Thymus (tissue), 11 donors: Measurements from ENCODE around the gene KLHL26. TPM values are rescaled to one million over a fixed set of nuclear protein-coding genes. Genes with fewer than 3 reads are reported as not detected.

Experiments
- DNase-seq, 9 donors: peaks; one replicate each; pipeline ENCODE4 v3.0.0-alpha.2; 2013; ENCODE audit warnings: low spot score in 9 of 9, low read depth in 6 of 9, missing footprints in 1 of 9
- H3K27ac ChIP-seq, 2 donors: one replicate each; pipeline ENCODE4 v1.5.1; 2013; ENCODE audit warnings: control low read depth in 1 of 2, low read depth in 1 of 2, low read length in 1 of 2, mild to moderate bottlenecking in 1 of 2, moderate library complexity in 1 of 2
- H3K27me3 ChIP-seq, 2 donors: one replicate each; pipeline ENCODE4 v1.5.1; 2013; ENCODE audit warnings: low read length in 1 of 2; ENCODE audit not compliant: control insufficient read depth in 2 of 2, insufficient read depth in 1 of 2
- H3K36me3 ChIP-seq, 2 donors: one replicate each; pipeline ENCODE4 v1.5.1; 2013; ENCODE audit warnings: low read length in 1 of 2, mild to moderate bottlenecking in 1 of 2, moderate library complexity in 1 of 2; ENCODE audit not compliant: control insufficient read depth in 2 of 2, insufficient read depth in 2 of 2
- H3K4me1 ChIP-seq, 2 donors: one replicate each; pipeline ENCODE4 v1.5.1; 2013; ENCODE audit warnings: low read length in 2 of 2; ENCODE audit not compliant: control insufficient read depth in 2 of 2, insufficient read depth in 2 of 2
- H3K4me3 ChIP-seq, 2 donors: one replicate each; pipeline ENCODE4 v1.5.1; 2013; ENCODE audit warnings: low read length in 2 of 2, control low read depth in 1 of 2, mild to moderate bottlenecking in 1 of 2
- H3K9me3 ChIP-seq, 2 donors: one replicate each; pipeline ENCODE4 v1.5.1; 2013; ENCODE audit warnings: low read length in 1 of 2, mild to moderate bottlenecking in 1 of 2; ENCODE audit not compliant: control insufficient read depth in 2 of 2, insufficient read depth in 1 of 2
- WGBS: extraction: QIAGEN DNeasy Blood & Tissue Kit; methylation state at CpG from one replicate; pipeline ENCODE4 v1.1.7; 2013; 5-methylcytosine and 5-hydroxymethylcytosine counted together
- polyA plus RNA-seq: library from polyadenylated mRNA; stranded (reverse); fragments of 200-250 nt; gene quantifications from one replicate; pipeline ENCODE4 v1.2.3, GENCODE V29; 2013
- total RNA-seq: library from RNA; stranded (reverse); fragments of 120-200 nt; gene quantifications from one replicate; pipeline ENCODE4 v1.2.4, GENCODE V29; 2013
- donor health status: healthy.

Gene KLHL26
- total and polyA plus RNA-seq, 2 donors: 0.99 to 4.0 TPM

GRCh38 chr19:18620902-18621301, 15.9 kb upstream of the KLHL26 start:
- Histone ChIP-seq H3K27me3 (peaks cover 3 to 52% of the 10 kb centered on the region in 2 donors), H3K4me1 (no peaks in the 10 kb centered on the region), H3K36me3 (no peaks in the 10 kb centered on the region), H3K27ac (no peak overlapping the region), H3K4me3 (no peak overlapping the region), H3K9me3 (no peaks in the 10 kb centered on the region)
- DNase-seq: no peak
- WGBS: 93% methylated on average over 7 of the region's 7 CpGs

GRCh38 chr19:18626906-18627305, 9.9 kb upstream of the KLHL26 start:
- H3K36me3 ChIP-seq: no peaks in the 10 kb centered on the region
- no peaks in the 10 kb centered on the region for H3K4me1 ChIP-seq
- no peaks in the 10 kb centered on the region for H3K9me3 ChIP-seq
- no peak overlapping the region for H3K27ac ChIP-seq
- WGBS: 94% methylated on average over 2 of the region's 2 CpGs
- no peak for DNase-seq
- no peak overlapping the region for H3K4me3 ChIP-seq
- peaks cover 0 to 20% of the 10 kb centered on the region in 2 donors for H3K27me3 ChIP-seq

DNA sequence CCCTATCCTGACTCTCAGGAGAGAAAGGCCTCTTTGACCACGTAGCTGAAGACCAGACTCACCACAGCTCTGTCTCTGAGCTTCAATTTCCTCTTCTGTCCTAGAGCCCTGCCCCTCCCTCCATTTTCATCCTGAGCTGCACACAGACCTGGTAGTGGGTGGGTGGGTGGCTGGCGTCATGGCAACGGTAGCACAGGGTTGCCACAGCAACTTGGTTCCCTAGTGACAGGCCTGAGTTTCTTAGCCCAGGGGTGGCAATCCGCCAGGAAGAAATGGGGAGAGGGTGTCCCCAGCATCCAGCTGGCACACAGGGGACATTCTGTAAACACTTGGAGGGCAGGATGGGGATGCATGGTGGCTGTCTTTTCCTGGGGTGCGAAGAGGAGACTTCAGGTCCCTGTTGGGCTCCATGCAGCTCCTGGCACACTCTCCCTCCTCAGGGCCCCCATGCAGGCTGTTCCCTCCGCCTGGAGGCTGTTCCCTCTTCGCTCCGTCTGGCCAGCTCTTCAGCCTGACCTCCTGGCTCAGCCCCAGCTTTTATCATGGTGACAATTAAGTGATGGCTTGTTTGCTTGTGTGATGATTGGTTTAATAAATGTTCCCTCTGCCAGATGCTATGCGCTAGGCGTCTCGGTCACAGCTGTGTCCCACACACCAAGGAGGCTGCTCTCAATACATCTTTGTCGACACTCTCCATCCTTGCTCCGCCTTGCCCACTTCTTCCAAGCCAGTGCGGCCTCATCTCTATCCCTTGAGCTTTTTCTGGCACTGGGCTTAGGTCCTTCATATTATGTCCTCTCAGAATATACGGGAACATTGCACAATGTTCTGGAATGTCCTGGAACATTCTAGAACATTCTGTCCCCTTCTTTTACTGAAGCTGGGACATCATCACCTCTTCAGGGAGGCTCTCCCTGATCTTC, 7.4 kb upstream of the KLHL26 start:
- no peaks in the 10 kb centered on the region for H3K4me1 ChIP-seq
- no peak for DNase-seq
- no peak overlapping the region for H3K4me3 ChIP-seq
- WGBS: 85% methylated on average over 15 of the region's 15 CpGs
- no peaks in the 10 kb centered on the region for H3K36me3 ChIP-seq
- no peak overlapping the region for H3K27ac ChIP-seq
- no peaks in the 10 kb centered on the region for H3K9me3 ChIP-seq
- H3K27me3 ChIP-seq: peaks cover 0 to 13% of the 10 kb centered on the region in 2 donors

DNA sequence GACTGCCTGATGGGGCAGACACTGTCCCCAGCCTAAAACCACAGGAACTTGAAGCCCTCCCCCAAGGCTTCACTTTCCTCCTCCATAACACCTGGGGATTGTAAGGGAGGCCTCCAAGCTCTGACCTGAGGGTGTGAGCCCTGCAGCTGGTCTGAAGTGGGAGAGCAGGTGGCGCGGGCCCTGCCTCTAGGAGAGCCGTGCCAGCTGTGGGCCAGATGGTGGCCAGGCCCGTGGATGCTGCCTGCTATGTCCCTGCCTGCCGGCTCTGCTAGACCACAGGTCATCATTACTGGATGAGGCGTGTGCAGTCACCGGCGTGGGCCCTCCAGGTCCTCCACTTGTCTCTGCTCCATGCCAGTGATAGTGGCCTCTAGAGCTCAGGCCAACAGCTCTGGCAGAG, 3.5 kb upstream of the KLHL26 start:
- Histone ChIP-seq H3K27ac (no peak overlapping the region), H3K36me3 (no peaks in the 10 kb centered on the region), H3K27me3 (peaks cover 0 to 20% of the 10 kb centered on the region in 2 donors), H3K9me3 (no peaks in the 10 kb centered on the region), H3K4me1 (peaks cover 10 to 28% of the 10 kb centered on the region in 2 donors), H3K4me3 (no peak overlapping the region)
- WGBS: 82% methylated on average over 8 of the region's 8 CpGs
- DNase-seq: no peak

DNA sequence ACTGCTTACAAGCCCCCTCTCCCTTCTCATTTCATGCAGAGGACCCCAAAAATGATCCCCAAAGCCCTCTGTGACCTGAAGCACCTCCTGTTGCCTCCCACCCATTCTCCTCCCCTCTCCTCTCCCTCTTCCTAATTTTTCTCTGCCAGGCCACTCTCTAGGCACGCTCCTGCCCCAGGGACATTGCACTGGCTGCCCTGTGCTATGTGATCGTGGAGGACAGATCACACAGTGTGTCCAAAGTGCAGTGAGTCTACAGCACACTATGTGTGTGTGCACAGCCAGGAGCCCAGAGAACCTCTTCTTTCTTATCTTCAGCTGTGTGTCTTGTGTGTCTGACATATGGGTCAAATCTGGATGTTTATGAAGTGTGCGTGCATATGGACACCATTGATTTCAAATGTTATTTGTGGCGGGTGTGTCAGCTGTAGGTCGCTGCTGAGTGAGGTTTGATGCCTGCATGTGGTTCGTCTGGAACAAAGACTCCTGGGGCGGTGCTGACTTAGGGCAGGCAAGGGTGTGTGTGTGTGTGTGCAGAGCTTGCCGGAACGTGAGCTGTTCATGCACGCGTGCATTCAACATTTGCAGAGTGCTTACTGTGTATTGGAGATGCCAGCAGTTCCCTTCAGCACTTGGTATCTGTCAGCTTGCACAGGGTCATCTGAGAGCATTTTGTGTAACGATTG, 2.1 kb upstream of the KLHL26 start:
- Histone ChIP-seq H3K4me3 (no peak overlapping the region), H3K36me3 (no peaks in the 10 kb centered on the region), H3K9me3 (no peaks in the 10 kb centered on the region), H3K27me3 (peaks cover 0 to 16% of the 10 kb centered on the region in 2 donors), H3K4me1 (peaks cover 10 to 28% of the 10 kb centered on the region in 2 donors), H3K27ac (no peak overlapping the region)
- 81% methylated on average over 12 of the region's 12 CpGs for WGBS
- peak in 1 of 9 donors; percentile 31 for DNase-seq

- 17% methylated on average over 6 of the region's 6 CpGs for WGBS
- Histone ChIP-seq H3K36me3 (no peaks in the 10 kb centered on the region), H3K9me3 (no peaks in the 10 kb centered on the region), H3K27ac (peak overlapping the region in 1 of 2 donors; percentile 20), H3K27me3 (peaks cover 0 to 16% of the 10 kb centered on the region in 2 donors), H3K4me3 (peak overlapping the region in 1 of 2 donors; percentile 8), H3K4me1 (peaks cover 10 to 28% of the 10 kb centered on the region in 2 donors)
- DNase-seq: no peak
Measured at GRCh38 chr19:18635831-18636182, 1.0 kb upstream of the KLHL26 start.

DNA sequence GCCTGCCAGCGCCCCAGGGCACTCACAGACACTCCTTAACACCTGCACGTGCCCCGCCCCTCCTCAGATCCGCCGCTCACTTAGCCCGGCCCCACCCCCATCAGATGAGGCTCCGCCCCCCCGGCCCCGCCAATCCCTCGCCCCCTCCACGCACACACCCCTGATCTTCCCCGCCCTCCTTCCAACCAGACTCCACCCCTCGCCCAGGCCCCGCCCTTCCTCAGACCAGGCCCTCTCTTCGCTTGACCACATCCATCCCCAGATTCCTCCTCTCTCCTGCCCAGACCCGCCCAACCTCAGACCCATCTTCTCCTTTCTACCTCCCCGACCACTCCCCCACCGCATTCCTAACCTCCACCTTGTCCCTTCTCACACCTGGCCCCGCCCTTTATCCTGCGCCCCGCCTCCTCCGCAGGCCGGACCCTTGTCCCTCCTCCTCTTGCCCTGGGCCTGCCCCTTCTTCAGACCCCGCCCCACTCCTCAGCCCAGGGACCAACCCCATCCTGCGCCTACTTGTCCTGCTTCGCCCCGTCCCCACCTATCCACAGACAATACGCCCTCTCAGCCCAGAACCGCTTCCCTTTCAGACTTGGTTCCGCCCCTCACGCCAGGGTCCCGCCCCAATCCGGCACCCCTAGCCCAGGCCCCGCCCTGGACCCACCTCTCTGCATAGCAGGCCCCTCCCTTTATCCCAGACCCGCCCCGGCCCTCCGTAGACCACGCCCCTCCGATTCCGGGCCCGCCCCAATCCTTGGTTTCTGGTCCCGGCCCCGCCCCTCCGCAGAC, 452 bp upstream of the KLHL26 start:
- Histone ChIP-seq H3K27ac (peak overlapping the region; percentile 88), H3K36me3 (no peaks in the 10 kb centered on the region), H3K4me3 (peak overlapping the region; percentile 60 to 78), H3K27me3 (peaks cover 0 to 16% of the 10 kb centered on the region in 2 donors), H3K4me1 (peaks cover 10 to 28% of the 10 kb centered on the region in 2 donors), H3K9me3 (no peaks in the 10 kb centered on the region)
- peak; percentile 82 to 95 (median 92) for DNase-seq
- 1% methylated on average over 44 of the region's 44 CpGs for WGBS

DNA sequence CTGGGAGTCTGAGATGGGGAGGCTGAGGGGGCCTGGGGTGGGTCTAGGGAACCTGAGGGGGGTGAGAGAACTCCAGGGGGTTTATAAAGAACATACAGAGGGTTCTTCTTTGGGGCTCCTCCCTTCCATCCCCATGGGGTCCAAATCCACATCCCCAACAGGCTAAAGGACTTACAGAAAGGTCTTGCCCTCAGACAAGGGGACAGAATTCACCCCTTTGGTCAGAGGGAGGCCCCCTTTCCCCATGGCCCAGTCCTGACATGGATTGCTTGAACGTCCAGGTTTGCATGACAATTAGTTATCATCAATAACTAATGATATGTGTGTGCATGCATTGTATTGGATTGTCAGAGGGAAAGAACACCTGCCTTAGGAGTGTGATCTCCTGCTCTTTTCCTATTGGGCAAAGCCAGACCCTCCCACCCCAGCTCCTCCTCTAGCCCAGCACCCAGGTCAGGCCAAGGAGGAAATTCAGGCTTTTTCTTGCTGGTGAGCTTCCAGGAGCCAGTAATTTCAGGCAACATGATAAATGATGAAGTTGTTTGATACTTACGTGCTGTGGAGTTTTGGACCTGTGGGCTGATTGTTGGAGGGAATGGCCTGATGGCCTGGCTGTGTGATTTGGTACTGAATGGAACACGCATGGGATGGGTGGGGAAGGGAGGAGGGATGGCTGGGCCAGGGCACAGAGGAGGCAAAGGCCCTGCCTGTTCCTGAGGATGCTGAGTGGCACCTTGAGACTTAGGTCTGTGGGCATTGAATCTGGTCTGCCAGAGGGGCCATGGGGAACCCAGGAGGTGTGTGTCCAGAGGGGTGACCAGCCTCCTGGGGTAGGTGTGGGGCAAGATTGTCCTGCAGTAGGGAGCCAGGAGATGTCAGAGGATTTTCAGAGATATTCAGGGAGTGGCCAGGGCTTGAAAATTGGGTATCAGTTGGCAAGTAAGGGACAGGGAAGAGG, 1.1 kb downstream of the KLHL26 start:
- Histone ChIP-seq H3K4me1 (peaks cover 10 to 28% of the 10 kb centered on the region in 2 donors), H3K4me3 (peak overlapping the region; percentile 73 to 78), H3K27me3 (peaks cover 0 to 14% of the 10 kb centered on the region in 2 donors), H3K27ac (no peak overlapping the region), H3K36me3 (no peaks in the 10 kb centered on the region), H3K9me3 (no peaks in the 10 kb centered on the region)
- WGBS: 71% methylated on average over 3 of the region's 3 CpGs
- peak in 1 of 9 donors; percentile 15 for DNase-seq
